Stimulated activated CD8-positive, alpha-beta memory T cell treated with anti-CD3 and anti-CD28 coated beads, Interleukin-15, amount 100 ng/mL, for 48 hours (primary cell): ENCODE measurements around the gene ATP6V1C2.

Experiments
- DNase-seq, 2 donors: peaks; one replicate each; pipeline ENCODE4 v3.0.0-alpha.2; 2020; ENCODE audit warnings: low read depth in 2 of 2

Gene ATP6V1C2

GRCh38 chr2:10721396-10722251 lies at the start of gene ATP6V1C2:
Gene ATP6V1C2 (plus strand): TSS chr2:10721630. CDS start chr2:10722850, 1,220 bp downstream.
- DNase-seq, result no peak

- no peak for DNase-seq
Observed at GRCh38 chr2:10675131-10675530, 46.3 kb upstream of the ATP6V1C2 start.

DNA sequence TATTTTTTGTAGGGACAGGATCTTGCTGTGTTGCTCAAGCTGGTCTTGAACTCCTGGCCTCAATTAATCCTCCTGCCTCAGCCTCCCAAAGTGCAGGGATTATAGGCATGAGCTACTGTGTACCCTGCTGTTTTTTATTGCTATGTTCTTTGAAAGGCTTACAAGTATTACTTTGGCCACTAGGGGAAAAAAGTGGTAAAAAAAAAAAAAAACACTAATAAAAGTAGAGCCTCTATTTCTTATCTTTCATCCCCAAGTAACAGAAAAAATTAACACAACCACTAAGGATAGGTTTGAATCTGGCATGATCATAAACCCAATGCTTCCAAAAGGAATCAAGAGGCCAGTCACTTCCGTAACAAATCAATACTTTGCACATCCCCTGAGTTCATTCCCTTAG lies 43.2 kb upstream of the ATP6V1C2 start:
- no peak for DNase-seq

GRCh38 chr2:10680214-10680613 lies 41.2 kb upstream of the ATP6V1C2 start:
- no peak for DNase-seq

DNA sequence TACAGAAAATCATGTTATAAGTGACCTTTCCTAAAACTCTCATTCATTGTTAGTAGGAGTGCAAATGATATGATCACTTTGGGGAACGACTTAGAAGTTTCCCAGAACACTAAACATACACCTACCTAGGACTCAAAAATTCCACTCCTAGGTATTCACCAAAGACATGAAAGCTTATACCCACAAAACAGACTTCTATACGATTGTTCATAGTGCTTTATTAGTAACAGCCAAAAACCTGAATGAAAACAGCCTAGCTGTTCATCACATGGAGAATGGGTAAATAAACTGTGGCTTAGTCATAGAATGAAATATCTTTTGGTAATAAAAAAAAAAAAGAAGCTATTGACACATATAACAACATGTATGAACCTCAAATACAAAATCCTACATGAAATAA lies 40.5 kb upstream of the ATP6V1C2 start:
- no peak for DNase-seq

GRCh38 chr2:10686176-10686730 lies 35.2 kb upstream of the ATP6V1C2 start:
- DNase-seq, result no peak

GRCh38 chr2:10688921-10689807 lies 32.3 kb upstream of the ATP6V1C2 start:
- no peak for DNase-seq

- DNase-seq, result no peak
Observed at GRCh38 chr2:10691521-10691920, 29.9 kb upstream of the ATP6V1C2 start.

- no peak for DNase-seq
Observed at GRCh38 chr2:10700078-10700803, 21.2 kb upstream of the ATP6V1C2 start.

- no peak for DNase-seq
Observed at GRCh38 chr2:10704034-10704594, 17.3 kb upstream of the ATP6V1C2 start.

DNA sequence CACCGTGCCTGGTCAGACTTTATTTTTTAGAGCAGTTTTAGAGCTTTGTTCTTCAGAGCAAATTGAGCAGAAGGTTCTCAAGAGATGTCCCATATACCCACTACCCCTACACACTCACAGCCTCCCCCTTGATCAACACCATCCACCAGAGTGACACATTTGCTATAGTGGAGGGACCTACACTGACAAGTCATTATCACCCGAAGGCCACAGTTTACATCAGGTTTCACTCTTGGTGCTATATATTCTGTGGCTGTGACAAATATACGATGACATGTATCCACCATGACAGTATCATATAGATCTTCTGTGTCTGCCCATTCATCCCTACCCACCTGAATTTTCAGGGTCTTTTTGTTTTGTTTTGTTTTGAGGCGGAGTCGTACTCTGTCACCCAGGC lies 15.4 kb upstream of the ATP6V1C2 start:
- no peak for DNase-seq

GRCh38 chr2:10707831-10708230 lies 13.6 kb upstream of the ATP6V1C2 start:
- DNase-seq, result no peak

- DNase-seq, result no peak
Observed at GRCh38 chr2:10709290-10709939, 12.0 kb upstream of the ATP6V1C2 start.

GRCh38 chr2:10712185-10712809 lies 9.1 kb upstream of the ATP6V1C2 start:
- no peak for DNase-seq

DNA sequence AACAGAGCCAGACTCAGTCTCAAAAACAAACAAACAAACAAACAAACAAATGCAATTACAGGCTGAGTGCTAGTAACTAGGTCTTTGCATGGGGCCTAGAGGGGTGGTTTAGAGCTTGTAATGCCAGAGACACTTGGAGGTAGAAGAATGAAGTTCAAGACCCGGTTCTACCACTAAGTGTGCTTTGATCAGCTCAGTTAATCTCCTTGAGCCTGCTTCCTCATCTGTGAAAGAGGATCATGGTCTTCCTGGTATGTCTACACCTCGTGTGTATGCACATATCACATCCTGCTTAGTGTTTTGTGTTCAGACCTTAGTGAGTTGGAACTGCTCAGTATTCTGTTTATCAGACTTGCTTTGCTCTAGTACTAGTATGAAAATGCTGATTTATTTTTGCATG lies 4.8 kb upstream of the ATP6V1C2 start:
- DNase-seq, result no peak

DNA sequence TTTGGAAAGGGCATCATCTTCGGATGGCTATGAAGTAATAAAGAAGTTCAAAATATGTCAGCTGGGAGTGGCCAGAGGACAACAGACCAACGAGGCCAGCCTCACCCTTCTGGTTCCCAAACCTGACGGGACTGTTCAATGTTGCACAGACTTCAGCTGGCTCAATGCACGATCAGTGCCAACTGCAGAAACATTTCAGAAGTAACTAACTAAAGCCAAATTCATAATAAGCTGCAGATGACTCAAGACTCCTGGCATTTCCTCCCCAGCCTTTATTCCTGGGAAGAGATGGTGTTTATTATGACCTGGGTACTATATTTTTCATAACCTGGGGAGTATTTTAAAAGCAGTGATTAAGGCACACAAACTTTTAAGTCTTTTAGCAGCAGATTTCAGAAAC lies 3.8 kb upstream of the ATP6V1C2 start:
- no peak for DNase-seq

DNA sequence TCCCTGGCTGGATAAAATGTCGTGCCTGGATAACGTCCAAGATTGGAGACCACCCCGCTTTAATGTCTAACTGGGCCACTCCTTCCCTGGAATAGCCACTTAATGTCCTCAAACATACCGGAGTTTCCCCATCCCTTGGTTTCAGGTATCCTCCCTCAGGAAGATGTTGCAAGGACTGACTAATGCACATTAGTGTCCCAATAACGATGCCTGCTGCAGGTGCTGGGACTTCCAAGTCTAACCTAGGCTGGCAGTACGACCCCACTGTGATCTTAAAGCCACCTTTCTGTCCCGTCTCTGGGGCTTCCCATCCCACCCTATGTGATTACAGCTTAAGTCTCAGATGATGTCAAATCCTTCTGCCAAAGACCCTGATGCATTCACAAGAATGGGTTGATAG lies 1.1 kb upstream of the ATP6V1C2 start:
- no peak for DNase-seq

- DNase-seq, result no peak
Observed at GRCh38 chr2:10720947-10721395, 459 bp upstream of the ATP6V1C2 start.

- DNase-seq, result no peak
Observed at GRCh38 chr2:10722252-10722825, 909 bp downstream of the ATP6V1C2 start.
